GM10847 (cell line): ENCODE results near the gene CEBPG.

Source experiments
- POLR2A ChIP-seq: IDR thresholded peaks from 2 replicates; pipeline ENCODE4 v1.6.1; 2011; ENCODE audit not compliant: insufficient read length; ENCODE audit errors: extremely low read depth

Gene CEBPG

GRCh38 chr19:33403221-33403972, 29.9 kb downstream of the CEBPG start:
- no peak for TF ChIP-seq POLR2A

- TF ChIP-seq POLR2A: no peak
Measured at GRCh38 chr19:33403973-33404304, 30.4 kb downstream of the CEBPG start.

- no peak for TF ChIP-seq POLR2A
Measured at GRCh38 chr19:33404506-33405253, 31.2 kb downstream of the CEBPG start.

GRCh38 chr19:33405254-33405552, 31.7 kb downstream of the CEBPG start:
- TF ChIP-seq POLR2A: no peak

GRCh38 chr19:33405553-33406461, 32.3 kb downstream of the CEBPG start:
- TF ChIP-seq POLR2A: no peak

GRCh38 chr19:33406521-33407139, 33.1 kb downstream of the CEBPG start:
- TF ChIP-seq POLR2A: no peak

- no peak for TF ChIP-seq POLR2A
Measured at GRCh38 chr19:33407140-33407551, 33.6 kb downstream of the CEBPG start.

GRCh38 chr19:33407716-33408115, 34.2 kb downstream of the CEBPG start:
- TF ChIP-seq POLR2A: no peak

GRCh38 chr19:33408116-33408515, 34.6 kb downstream of the CEBPG start:
- no peak for TF ChIP-seq POLR2A

GRCh38 chr19:33408538-33409434, 35.3 kb downstream of the CEBPG start:
- no peak for TF ChIP-seq POLR2A

- TF ChIP-seq POLR2A: no peak
Measured at GRCh38 chr19:33409906-33410685, 36.6 kb downstream of the CEBPG start.

GRCh38 chr19:33410915-33411401, 37.4 kb downstream of the CEBPG start:
- TF ChIP-seq POLR2A: no peak

- no peak for TF ChIP-seq POLR2A
Measured at GRCh38 chr19:33411621-33412180, 38.2 kb downstream of the CEBPG start.
